Measurements from ENCODE around the gene PTPRN.

DNA sequence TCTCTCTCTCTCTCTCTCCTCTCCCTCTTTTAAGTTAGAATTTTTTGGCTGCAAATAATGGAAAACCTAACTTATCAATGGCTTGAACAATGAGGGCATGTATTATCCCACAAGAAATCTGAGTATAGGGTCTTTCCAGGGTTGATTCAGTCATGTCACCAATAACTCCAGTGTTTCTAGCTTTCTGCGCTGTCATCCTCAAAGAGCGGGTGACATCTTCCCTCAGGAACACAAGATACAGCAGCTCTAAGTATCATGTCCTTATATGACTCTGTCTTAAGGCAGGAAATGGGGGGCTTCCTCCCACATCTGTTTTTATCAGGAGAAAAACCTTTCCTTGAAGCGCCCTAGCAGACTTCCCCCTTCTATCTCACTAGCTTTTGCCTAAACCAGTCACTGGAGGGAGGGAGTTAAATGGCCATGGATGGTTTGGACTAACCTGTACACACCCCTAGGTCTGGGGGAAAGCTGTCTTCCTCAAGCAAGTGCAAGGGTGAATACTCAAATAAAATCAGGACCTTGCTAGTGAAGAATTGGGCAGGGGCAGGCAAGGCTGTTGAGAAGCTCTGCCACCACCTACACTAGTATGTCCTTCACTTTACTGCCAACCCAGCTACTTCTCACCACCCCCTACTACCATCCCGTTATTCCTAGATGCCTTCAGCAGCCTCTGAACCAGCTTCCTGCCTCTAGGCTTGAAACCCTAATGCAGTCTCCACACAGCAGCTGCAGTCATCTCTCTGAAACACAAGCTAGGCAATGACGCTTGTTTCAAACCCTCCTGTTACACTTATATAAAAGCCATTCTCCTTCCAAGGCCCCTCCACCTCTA is 48.0 kb downstream of the PTPRN start:
- TF ChIP-seq, protein P1, sequence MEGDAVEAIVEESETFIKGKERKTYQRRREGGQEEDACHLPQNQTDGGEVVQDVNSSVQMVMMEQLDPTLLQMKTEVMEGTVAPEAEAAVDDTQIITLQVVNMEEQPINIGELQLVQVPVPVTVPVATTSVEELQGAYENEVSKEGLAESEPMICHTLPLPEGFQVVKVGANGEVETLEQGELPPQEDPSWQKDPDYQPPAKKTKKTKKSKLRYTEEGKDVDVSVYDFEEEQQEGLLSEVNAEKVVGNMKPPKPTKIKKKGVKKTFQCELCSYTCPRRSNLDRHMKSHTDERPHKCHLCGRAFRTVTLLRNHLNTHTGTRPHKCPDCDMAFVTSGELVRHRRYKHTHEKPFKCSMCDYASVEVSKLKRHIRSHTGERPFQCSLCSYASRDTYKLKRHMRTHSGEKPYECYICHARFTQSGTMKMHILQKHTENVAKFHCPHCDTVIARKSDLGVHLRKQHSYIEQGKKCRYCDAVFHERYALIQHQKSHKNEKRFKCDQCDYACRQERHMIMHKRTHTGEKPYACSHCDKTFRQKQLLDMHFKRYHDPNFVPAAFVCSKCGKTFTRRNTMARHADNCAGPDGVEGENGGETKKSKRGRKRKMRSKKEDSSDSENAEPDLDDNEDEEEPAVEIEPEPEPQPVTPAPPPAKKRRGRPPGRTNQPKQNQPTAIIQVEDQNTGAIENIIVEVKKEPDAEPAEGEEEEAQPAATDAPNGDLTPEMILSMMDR (IDR thresholded peaks at IDR 0.05; ENCODE audit: extremely low read depth in 1 of 2, insufficient read depth in 1 of 2, low read depth in 1 of 2, low read length in 2 of 2) = no peak
- TF ChIP-seq POLR2A (IDR thresholded peaks at IDR 0.05; ENCODE audit: low read depth, low read length) = no peak
- TF ChIP-seq, protein P2, sequence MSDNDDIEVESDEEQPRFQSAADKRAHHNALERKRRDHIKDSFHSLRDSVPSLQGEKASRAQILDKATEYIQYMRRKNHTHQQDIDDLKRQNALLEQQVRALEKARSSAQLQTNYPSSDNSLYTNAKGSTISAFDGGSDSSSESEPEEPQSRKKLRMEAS (IDR thresholded peaks at IDR 0.05; ENCODE audit: insufficient read depth, insufficient read length) = no peak
- no peak for TF ChIP-seq POLR2AphosphoS5 (IDR thresholded peaks at IDR 0.05; ENCODE audit: insufficient read depth, low read depth, low read length)
- TF ChIP-seq FOS (IDR thresholded peaks at IDR 0.05; ENCODE audit: borderline replicate concordance, insufficient read depth, low read length) = no peak
- TF ChIP-seq EZH2 (IDR thresholded peaks at IDR 0.05; ENCODE audit: borderline replicate concordance, low read depth, low read length, severe bottlenecking) = no peak
- no peak for TF ChIP-seq JUN (IDR thresholded peaks at IDR 0.05; ENCODE audit: borderline replicate concordance, insufficient read depth, insufficient read length, low read depth)
- TF ChIP-seq GATA2 (IDR thresholded peaks at IDR 0.05; ENCODE audit: insufficient read depth, insufficient read length, low read depth, low read length) = no peak
- no peak for TF ChIP-seq MYC (IDR thresholded peaks at IDR 0.05; ENCODE audit: low read depth, low read length)

Measured in endothelial cell of umbilical vein (primary cell).